ENCODE results near the gene DEPDC1B. TPM values are rescaled to one million over a fixed set of nuclear protein-coding genes. Genes with fewer than 3 reads are reported as not detected.
"Not testable (repeated sequence)": the region's sequence is repeated elsewhere in the genome, so short reads cannot be mapped to it uniquely, and the experiment has no call there.

DEPDC1B gene, protein sequence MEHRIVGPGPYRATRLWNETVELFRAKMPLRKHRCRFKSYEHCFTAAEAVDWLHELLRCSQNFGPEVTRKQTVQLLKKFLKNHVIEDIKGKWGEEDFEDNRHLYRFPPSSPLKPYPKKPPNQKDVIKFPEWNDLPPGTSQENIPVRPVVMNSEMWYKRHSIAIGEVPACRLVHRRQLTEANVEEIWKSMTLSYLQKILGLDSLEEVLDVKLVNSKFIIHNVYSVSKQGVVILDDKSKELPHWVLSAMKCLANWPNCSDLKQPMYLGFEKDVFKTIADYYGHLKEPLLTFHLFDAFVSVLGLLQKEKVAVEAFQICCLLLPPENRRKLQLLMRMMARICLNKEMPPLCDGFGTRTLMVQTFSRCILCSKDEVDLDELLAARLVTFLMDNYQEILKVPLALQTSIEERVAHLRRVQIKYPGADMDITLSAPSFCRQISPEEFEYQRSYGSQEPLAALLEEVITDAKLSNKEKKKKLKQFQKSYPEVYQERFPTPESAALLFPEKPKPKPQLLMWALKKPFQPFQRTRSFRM
- total RNA-seq (2014; rRNA removed; shearing (Covaris generic)) = 24.0 and 28.5 TPM in 2 replicates

DNA sequence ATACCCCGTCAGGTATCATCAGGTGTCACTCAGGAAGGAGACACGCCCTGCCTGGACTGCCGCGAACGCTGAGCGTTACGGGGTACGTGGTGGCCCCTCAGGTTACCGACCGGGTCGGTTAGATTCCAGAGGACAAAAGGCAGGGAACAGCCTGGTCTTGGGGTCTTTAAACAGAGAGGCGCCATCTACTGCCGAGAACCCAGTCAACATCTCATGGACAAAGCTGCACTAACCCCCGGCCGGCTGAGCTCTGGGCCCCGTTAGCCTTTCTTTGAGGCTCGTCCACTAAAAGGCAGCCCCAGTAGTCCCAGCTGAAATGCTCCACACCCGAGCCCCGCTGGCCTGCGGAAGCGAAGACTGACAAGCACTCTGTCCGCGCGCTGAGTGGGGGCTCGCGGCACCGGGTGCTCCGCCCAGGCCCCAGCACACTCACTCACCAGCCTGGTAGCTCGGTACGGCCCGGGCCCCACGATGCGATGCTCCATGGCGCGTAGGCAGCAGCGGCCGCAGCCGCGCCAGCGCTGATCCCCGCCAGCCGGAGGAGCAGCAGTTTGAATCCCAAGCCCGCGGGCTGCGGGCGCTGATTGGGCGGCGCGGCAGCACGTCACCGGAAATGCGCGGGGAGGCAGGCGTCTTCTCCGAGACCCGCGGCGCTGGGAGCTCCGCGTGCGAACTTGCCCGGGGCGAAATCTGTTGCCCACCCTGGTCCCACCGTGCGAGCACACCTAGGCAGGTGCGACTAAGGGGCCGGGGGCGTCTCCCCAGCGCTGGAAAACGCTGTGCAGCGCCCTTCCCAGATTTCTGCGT lies at the start of gene DEPDC1B:
TSS of gene DEPDC1B (minus strand) at position 558 of the 807 bp plus-strand sequence. CDS start at position 485, 73 bp downstream.
- DNase-seq (ENCODE audit: low read depth) = peak; percentile 86

DNA sequence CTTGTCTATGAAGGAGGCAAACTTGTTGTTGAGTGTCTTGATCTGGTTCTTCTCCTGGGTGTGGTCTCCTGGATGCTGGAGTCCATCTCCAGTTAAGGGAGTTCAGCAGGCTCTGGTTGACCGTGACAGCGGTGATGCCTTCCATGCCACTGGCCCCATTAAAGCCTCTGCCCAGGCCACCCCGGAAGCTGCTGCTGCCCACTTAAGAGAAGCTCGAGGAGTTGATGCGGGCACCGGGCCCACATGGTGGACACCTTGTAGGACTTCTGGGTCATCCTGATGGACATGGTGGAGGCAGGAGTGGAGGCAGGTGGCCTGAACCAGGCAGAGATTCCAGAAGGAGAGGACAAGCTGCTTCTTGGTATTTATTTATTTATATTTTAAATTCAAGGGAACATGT lies 44.7 kb upstream of the DEPDC1B start:
- DNase-seq (ENCODE audit: low read depth) = no peak

DNA sequence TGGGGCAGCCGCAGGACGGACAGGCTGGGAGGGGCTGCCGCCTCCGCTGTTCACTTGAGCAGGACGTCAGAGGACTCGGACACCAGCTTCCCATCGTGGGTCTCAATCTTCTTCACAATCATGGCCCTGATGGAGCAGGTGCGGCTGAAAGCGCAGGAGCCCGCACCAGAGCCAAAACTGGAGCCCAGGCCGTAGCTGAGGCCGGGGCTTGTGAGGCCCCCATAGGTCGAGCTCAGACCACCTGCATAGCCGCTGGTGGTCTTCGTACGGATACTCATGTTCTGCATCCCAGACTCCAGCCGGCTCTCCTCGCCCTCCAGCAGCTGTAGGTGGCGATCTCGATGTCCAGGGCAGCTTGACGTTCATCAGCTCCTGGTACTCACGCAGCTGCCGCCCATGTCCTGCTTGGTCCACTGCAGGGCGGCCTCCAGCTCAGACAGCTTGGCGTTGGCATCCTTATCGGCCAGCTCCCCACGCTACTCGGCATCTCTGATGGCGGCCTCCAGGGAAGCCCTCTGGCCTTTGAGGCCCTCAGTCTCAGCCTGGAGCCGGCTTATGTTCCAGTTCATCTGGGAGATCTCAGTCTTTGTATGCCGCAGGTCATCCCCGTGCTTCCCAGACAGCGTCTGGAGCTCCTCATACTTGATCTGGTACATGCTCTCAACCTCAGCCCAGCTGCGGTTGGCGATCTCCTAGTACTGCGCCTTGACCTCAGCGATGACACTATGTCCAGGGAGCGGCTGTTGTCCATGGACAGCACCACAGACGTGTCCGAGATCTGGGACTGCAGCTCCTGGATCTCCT lies 43.7 kb upstream of the DEPDC1B start:
- DNase-seq (ENCODE audit: low read depth) = no peak

DNA sequence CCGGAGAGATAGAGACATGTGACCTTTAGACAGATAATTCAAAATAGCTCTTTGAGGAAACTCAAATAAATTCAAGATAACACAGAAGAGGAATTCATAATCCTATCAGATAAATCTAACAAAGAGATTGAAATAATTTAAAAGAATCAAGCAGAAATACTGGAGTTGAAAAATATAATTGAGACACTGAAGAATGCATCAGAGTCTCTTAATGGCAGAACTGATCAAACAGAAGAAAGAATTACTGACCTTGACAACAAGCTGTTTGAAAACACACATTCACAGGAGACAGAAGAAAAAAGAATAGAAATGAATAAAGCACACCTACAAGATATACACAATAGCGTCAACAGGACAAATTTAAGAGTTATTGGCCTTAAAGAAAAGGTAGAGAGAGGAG lies 40.4 kb upstream of the DEPDC1B start:
- no peak for DNase-seq (ENCODE audit: low read depth)

- no peak for DNase-seq (ENCODE audit: low read depth)
Observed at GRCh38 chr5:60738933-60739332, 39.0 kb upstream of the DEPDC1B start.

GRCh38 chr5:60738461-60738860 lies 38.5 kb upstream of the DEPDC1B start:
- DNase-seq (ENCODE audit: low read depth) = no peak

DNA sequence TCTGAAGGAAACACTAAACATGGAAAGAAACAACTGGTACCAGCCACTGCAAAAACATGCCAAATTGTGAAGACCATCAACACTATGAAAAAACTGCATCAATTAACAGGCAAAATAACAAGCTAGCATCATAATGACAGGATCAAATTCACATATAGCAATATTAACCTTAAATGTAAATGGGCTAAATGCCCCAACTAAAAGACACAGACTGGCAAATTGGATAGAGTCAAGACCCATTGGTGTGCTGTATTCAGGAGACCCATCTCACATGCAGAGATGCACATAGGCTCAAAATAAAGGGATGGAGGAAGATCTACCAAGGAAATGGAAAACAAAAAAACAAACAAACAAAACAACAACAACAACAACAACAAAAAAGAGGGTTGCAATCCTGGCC lies 30.9 kb upstream of the DEPDC1B start:
- not testable (repeated sequence) for DNase-seq (ENCODE audit: low read depth)

- no peak for DNase-seq (ENCODE audit: low read depth)
Observed at GRCh38 chr5:60727033-60727679, 27.2 kb upstream of the DEPDC1B start.

DNA sequence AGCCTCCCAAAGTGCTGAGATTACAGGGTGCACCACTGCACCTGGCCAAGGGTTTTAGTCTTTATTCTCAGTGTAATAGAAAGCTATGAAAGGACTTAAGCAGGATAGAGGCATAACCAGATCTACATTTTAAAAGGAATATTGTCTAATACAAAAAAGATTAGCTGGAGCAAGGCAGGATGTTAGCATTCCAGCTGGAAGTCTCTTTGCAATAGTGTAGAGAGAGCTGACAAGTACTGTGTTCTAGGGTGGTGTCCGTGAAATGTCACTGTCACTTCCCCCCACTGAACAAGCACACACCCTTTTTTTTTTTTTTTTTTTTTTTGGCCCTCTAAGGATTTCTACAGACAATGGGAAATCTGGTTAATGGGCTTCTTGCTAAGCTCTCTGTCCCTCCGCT lies 24.2 kb upstream of the DEPDC1B start:
- no peak for DNase-seq (ENCODE audit: low read depth)

DNA sequence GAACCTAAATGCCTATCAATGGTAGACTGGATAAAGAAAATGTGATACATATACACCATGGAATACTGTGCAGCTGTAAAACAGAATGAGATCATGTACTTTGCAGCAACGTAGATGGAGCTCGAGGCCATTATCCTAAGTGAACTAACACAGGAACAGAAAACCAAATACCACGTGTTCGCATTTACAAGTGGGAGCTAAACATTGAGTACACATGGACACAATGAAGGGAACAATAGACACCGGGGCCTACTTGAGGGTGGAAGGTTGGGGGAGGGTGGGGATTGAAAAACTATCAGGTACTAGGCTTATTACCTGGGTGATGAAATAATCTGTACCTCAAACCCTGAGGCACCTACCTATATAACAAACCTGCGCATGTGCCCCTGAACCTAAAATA lies 22.4 kb upstream of the DEPDC1B start:
- DNase-seq (ENCODE audit: low read depth) = no peak

- DNase-seq (ENCODE audit: low read depth) = no peak
Observed at GRCh38 chr5:60719329-60719728, 19.4 kb upstream of the DEPDC1B start.

GRCh38 chr5:60718166-60718892 lies 18.4 kb upstream of the DEPDC1B start:
- no peak for DNase-seq (ENCODE audit: low read depth)

DNA sequence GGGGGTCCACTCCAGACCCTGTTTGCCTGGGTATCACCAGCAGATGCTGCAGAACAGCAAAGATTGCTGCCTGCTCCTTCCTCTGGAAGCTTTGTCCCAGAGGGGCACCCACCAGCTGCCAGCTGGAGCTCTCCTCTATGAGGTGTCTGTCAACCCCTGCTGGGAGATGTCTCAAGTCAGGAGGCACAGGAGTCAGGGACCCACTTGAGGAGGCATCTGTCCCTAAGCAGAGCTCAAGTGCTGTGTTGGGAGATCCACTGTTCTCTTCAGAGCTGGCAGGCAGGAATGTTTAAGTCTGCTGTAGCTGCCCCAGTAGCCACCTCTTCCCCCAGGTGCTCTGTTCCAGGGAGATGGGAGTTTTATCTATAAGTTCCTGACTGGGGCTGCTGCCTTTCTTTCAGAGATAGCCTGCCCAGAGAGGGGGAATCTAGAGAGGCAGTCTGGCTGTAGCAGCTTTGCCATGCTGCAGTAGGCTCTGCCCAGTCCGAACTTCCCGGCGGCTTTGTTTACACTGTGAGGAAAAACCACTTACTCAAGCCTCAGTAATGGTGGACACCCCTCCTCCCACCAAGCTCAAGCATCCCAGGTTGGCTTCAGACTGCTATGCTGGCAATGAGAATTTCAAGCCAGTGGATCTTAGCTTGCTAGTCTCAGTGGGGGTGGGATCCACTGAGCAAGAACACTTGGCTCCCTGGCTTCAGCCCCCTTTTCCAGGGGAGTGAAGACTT lies 15.4 kb upstream of the DEPDC1B start:
- not testable (repeated sequence) for DNase-seq (ENCODE audit: low read depth)

GRCh38 chr5:60712950-60713349 lies 13.0 kb upstream of the DEPDC1B start:
- DNase-seq (ENCODE audit: low read depth) = no peak

GRCh38 chr5:60711892-60712291 lies 11.9 kb upstream of the DEPDC1B start:
- DNase-seq (ENCODE audit: low read depth) = not testable (repeated sequence)

DNA sequence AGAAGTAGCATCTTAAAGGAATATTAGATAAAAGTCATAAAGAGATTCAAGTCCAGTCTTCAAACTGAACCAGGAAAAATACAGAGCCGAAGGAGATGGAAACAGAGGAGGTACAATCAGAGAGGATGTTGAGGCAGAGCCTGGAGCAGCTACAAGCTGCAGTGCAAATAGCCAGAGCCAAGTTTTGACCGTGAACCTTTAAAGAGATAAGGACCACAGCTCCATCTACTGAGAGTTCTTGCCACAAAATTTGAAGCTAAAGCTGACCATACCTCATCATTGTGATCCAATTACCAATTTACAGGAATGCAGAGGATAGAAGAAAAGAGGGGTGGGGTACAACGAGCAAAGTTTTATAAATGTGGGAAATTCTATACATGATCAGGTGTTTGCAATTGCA lies 10.4 kb upstream of the DEPDC1B start:
- no peak for DNase-seq (ENCODE audit: low read depth)

- no peak for DNase-seq (ENCODE audit: low read depth)
Observed at GRCh38 chr5:60705144-60705543, 5.2 kb upstream of the DEPDC1B start.

GRCh38 chr5:60703944-60704343 lies 4.0 kb upstream of the DEPDC1B start:
- DNase-seq (ENCODE audit: low read depth) = no peak

GRCh38 chr5:60701321-60701968 lies 1.5 kb upstream of the DEPDC1B start:
- no peak for DNase-seq (ENCODE audit: low read depth)

DNA sequence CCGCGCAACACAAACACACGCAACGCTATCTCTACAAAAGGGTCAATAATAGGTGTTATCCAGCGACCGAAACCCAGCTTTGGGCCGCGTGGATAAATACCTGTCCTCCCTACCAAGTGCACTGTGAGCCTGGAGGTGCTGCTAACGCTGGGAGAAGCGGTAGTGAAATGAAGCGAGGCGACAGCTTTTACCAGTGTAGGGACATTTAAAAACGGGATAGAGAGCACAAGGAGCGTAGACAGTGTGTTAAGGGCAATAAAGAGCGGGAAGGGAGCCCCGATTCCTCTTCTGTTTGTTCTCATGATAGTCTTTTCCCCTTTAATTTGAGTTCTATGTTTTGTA lies 421 bp upstream of the DEPDC1B start:
- no peak for DNase-seq (ENCODE audit: low read depth)
